H4 (cell line): ENCODE data around the gene KRT20. TPM values are rescaled to one million over a fixed set of nuclear protein-coding genes. Genes with fewer than 3 reads are reported as not detected.

ENCODE experiments used
- DNase-seq: peaks from one replicate; pipeline ENCODE4 v3.0.0-alpha.2; 2015; ENCODE audit warnings: low spot score
- total RNA-seq: library from RNA; depleted of rRNA; stranded (reverse); fragments of >200 nt; shearing (Covaris generic); gene quantifications from 2 replicates; pipeline ENCODE4 v1.2.3, GENCODE V29; 2014; rRNA removed

Gene KRT20
- total RNA-seq, 1 experiment from 2014 or later: not detected

DNA sequence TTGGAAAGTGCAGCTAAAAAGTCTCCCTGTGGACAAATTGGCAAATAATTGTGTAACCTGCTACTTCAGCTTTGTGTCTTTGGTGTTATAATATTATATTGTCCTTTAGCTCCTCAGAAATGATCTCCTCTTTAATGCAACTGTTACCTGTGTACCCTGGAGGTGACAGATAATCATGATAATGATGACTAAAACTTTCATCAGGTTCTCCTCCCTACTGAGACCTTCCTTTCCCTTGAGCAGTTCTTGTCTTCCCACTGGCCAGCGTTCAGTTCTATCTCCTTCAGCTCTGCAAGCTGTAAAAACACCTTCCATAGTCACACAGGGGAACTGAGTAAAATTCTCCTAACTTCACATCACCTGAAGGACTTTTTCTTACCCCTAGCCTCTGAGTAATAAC lies 32.7 kb downstream of the KRT20 start:
- DNase-seq: no peak

- DNase-seq: no peak
Measured at GRCh38 chr17:40850293-40850972, 34.6 kb downstream of the KRT20 start.

DNA sequence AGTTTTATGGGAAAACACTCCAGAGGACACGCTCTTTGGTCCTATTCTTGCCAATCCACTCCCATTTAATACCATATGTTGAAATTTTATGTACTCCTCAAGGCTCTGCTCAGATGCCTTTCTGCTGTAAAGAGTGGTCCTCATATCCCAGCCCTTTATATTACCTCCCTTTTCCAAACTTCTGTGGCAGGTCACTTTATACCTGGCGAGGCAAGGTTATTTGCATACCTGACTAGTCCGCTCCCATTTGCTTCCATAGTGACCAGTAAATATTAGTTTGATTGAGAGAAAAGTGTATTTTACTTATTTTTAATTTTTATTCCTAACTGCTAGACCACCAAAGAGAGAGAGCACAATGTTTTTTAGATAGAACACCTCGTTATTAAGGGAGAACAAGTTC lies 35.3 kb downstream of the KRT20 start:
- no peak for DNase-seq

DNA sequence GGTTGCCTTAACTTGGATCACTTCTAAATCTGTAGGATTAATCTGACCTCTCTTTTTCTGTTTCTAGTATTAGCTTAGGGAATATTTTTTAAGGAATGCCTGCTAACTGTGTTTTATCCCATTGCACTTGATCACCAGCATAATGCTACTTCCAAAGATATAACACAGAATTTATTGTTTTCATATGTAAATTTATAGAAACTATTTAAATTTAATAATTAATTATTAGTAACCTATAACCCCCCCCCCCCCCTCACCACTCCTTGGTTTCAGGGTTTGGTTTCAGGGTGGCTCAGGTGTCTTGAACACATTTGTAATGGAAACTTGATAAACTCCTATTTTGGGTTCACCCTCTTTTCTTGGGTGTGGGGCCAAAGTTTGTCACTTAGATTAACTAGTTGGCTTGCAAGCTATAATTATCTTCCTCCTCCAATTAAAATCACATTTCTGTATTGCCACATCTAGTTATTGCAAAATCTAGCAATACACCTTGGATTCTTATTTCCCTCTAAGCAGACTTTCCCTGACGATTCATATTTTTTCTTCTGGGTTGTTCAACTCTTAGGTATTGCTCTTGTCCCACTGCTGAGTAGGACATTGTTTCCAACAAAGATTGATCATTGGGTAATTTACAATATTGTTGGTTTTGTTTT lies 36.3 kb downstream of the KRT20 start:
- no peak for DNase-seq

GRCh38 chr17:40846515-40847144 lies 38.4 kb downstream of the KRT20 start:
- no peak for DNase-seq

DNA sequence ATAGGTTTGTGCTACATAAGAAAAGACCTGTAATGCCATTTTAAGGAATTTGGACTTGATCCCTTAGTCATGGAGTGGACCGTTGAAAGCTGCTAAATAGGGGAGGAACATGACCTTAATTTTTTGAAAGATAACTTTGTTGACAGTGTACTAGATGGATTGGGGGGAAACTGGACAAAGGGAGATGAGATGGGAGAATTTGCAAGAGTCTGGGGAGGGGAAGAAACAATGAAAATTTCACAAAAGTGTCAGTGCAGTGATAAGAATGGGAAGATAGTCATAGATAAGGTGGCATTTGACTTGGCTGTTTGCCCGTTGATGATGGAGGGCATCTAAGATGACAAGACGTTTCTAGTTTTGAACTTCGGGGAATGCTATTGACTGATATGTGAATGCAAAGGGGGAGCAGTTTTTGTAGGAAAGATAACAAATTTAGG lies 40.4 kb downstream of the KRT20 start:
- no peak for DNase-seq

- DNase-seq: no peak
Measured at GRCh38 chr17:40843242-40843641, 41.8 kb downstream of the KRT20 start.

- DNase-seq: no peak
Measured at GRCh38 chr17:40841246-40841645, 43.8 kb downstream of the KRT20 start.

GRCh38 chr17:40839194-40839593 lies 45.8 kb downstream of the KRT20 start:
- DNase-seq: no peak

DNA sequence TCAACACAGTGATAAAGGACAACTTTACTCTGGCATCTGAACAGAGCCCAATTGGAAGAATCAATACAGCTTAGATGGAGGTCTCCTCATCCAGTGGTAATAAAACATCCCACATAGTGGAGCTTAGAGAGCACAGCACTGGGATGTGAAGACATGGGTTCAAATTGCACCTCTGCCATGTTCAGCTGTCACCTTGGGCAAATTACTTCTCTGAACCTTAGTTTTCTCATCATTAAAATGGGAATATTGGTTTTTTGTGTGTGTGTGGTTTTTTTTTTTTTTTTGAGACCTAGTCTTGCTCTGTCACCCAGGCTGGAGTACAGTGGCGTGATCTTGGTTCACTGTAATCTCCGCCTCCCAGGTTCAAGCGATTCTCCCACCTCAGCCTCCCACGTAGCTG lies 49.0 kb downstream of the KRT20 start:
- DNase-seq: no peak

- DNase-seq: no peak
Measured at GRCh38 chr17:40833882-40834281, 51.2 kb downstream of the KRT20 start.

GRCh38 chr17:40832840-40833239 lies 52.2 kb downstream of the KRT20 start:
- no peak for DNase-seq

DNA sequence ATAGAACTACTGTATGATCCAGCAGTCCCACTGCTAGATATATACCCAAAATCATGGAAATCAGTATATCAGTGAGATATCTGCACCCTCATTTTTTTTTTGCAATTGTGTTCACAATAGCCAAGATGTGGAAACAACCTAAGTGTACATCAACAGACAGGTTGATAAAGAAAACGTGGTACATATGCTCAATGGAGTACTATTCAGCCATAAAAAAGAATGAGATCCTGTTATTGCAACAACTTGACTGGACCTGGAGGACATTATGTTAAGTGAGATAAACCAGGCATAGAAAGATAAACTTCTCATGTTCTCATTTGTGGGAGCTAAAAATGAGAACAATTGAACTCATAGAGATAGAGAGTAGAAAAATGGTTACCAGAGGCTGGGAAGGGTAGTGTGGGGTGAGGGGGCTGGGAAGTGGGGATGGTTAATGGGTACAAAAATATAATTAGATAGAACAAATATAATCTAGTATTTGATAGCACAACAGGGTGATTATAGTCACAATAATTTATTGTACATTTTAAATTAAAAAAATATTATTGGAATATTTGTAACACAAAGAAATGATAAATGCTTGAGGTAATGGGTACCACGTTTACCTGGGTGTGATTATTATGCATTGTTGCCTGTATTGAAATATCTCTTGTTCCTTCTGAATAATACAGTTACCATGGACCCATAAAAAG lies 54.8 kb downstream of the KRT20 start:
- no peak for DNase-seq

- DNase-seq: no peak
Measured at GRCh38 chr17:40828454-40829044, 56.5 kb downstream of the KRT20 start.

DNA sequence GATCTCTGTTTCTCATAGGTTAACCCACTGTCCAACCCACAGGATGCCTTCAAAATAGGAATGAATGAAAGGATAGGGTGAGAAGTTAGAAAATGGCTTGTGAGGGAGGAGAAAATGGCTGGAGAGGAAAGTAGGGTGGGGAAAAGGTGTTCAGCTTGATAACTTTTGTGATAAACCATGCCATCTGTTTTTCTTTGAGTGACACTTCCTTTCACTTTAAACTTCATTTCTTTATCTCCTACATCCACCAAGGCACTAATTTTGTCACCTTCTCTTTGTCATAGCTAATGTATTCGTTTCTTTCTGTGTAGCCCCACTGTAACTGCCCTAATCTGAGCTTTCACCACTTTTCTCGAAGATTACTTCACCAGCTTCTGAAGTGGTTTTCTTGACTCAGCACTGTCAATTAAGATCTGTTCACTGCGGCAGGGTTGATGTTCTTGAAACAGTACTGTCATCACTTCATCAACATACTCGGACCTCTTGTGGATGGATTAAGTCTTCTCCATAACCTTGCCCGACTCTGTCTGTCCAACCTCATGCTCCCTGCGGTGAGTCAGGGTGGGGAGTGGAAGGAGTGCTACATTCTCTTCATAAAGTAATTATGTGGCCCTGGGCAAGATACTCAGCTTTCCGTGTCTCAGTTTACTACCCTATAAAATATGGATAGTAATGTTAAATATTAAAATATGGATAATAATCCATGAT lies 57.1 kb downstream of the KRT20 start:
- no peak for DNase-seq

Other genes with a start within 250 kb of the KRT20 start
- gene SMARCE1, start 237.4 kb downstream of the KRT20 start, total RNA-seq: 68.5 and 92.5 TPM in 2 replicates
- gene KRT222, start 220.1 kb downstream of the KRT20 start, total RNA-seq: 0.06 TPM in 1 of 2 replicates, not detected in the other
- not detected in 2 replicates for gene KRT24, start 181.5 kb downstream of the KRT20 start, total RNA-seq
- not detected in 2 replicates for gene KRT25, start 129.9 kb downstream of the KRT20 start, total RNA-seq
- gene KRT26, start 113.0 kb downstream of the KRT20 start, total RNA-seq: not detected in 2 replicates
- not detected in 2 replicates for gene KRT27, start 102.7 kb downstream of the KRT20 start, total RNA-seq
- not detected in 2 replicates for gene KRT28, start 85.3 kb downstream of the KRT20 start, total RNA-seq
- gene KRT10, start 62.6 kb downstream of the KRT20 start, total RNA-seq: 45.0 and 61.1 TPM in 2 replicates
- gene KRT12, start 18.0 kb downstream of the KRT20 start, total RNA-seq: not detected in 2 replicates
- gene KRT23, start 52.4 kb upstream of the KRT20 start, total RNA-seq: not detected in 2 replicates
- 0.18 TPM in 1 of 2 replicates, not detected in the other for gene KRT39, start 81.7 kb upstream of the KRT20 start, total RNA-seq
- gene KRT40, start 99.1 kb upstream of the KRT20 start, total RNA-seq: not detected in 2 replicates
- not detected in 2 replicates for gene KRTAP3-3, start 108.9 kb upstream of the KRT20 start, total RNA-seq
- not detected in 2 replicates for gene KRTAP3-2, start 114.7 kb upstream of the KRT20 start, total RNA-seq
- not detected in 2 replicates for gene KRTAP3-1, start 123.9 kb upstream of the KRT20 start, total RNA-seq
- 0.27 TPM in 1 of 2 replicates, not detected in the other for gene KRTAP1-5, start 142.0 kb upstream of the KRT20 start, total RNA-seq
- not detected in 2 replicates for gene KRTAP1-4, start 145.0 kb upstream of the KRT20 start, total RNA-seq
- not detected in 2 replicates for gene KRTAP1-3, start 149.6 kb upstream of the KRT20 start, total RNA-seq
- not detected in 2 replicates for gene KRTAP1-1, start 156.2 kb upstream of the KRT20 start, total RNA-seq
- gene KRTAP2-1, start 162.1 kb upstream of the KRT20 start, total RNA-seq: not detected in 2 replicates
- not detected in 2 replicates for gene KRTAP2-2, start 170.0 kb upstream of the KRT20 start, total RNA-seq
- 0.21 TPM in 1 of 2 replicates, not detected in the other for gene KRTAP2-3, start 174.9 kb upstream of the KRT20 start, total RNA-seq
- not detected in 2 replicates for gene KRTAP2-4, start 180.6 kb upstream of the KRT20 start, total RNA-seq
- gene KRTAP4-7, start 198.9 kb upstream of the KRT20 start, total RNA-seq: not detected in 2 replicates
- gene KRTAP4-8, start 212.9 kb upstream of the KRT20 start, total RNA-seq: not detected in 2 replicates
- not detected in 2 replicates for gene KRTAP4-16, start 217.0 kb upstream of the KRT20 start, total RNA-seq
- gene KRTAP4-9, start 220.1 kb upstream of the KRT20 start, total RNA-seq: not detected in 2 replicates
- gene KRTAP4-11, start 233.1 kb upstream of the KRT20 start, total RNA-seq: not detected in 2 replicates
- gene KRTAP4-12, start 238.9 kb upstream of the KRT20 start, total RNA-seq: not detected in 2 replicates